GM23248 (cell line): ENCODE results near the gene CD84.

ENCODE experiments used
- EZH2 ChIP-seq: fragments of 200-600 bp; sonication (generic); IDR thresholded peaks from 2 replicates; pipeline ENCODE4 v1.6.1; 2018; ENCODE audit warnings: antibody characterized with exemption, mild to moderate bottlenecking; ENCODE audit not compliant: insufficient read depth, poor library complexity, severe bottlenecking
- EZH2phosphoT487 ChIP-seq: fragments of 200-600 bp; sonication (generic); IDR thresholded peaks from 2 replicates; pipeline ENCODE4 v1.6.1; 2018; ENCODE audit warnings: antibody characterized with exemption, moderate library complexity, mild to moderate bottlenecking, low read depth; ENCODE audit not compliant: insufficient read depth

DNA sequence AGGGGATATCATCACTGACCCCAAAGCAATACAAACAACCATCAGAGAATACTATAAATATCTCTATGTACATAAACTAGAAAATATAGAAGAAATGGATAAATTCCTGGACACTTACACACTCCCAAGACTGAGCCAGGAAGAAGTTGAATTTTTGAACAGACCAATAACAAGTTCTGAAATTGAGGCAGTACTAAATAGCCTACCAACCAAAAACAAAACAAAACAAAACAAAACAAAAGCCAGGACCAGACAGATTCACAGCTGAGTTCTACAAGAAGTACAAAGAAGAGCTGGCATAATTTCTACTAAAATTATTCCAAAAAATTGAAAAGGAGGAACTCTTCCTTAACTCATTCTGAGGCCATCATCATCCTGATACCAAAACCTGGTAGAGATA, 18.5 kb downstream of the CD84 start:
- TF ChIP-seq EZH2phosphoT487 = no peak
- no peak for TF ChIP-seq EZH2
